Lower lobe of right lung (tissue), 2 donors: ENCODE measurements around the gene SARDH. TPM values are rescaled to one million over a fixed set of nuclear protein-coding genes. Genes with fewer than 3 reads are reported as not detected.

ENCODE experiments used
- ATAC-seq, 2 donors: fragments of 200-7000 bp; cut with Tn5 transposase; one replicate each; pipeline ENCODE4 v1.9.1; 2020 to 2022; ENCODE audit warnings: mild to moderate bottlenecking in 2 of 2, moderate library complexity in 2 of 2
- DNase-seq: peaks from one replicate; pipeline ENCODE4 v3.0.0-alpha.2; 2020
- H3K27ac ChIP-seq: fragments of 200-600 bp; one replicate; pipeline ENCODE4 v1.8.0; 2022
- H3K27me3 ChIP-seq: fragments of 200-600 bp; one replicate; pipeline ENCODE4 v1.8.0; 2022; ENCODE audit warnings: low read depth
- H3K36me3 ChIP-seq: fragments of 200-600 bp; one replicate; pipeline ENCODE4 v1.8.0; 2022; ENCODE audit warnings: mild to moderate bottlenecking
- H3K4me1 ChIP-seq: fragments of 200-600 bp; one replicate; pipeline ENCODE4 v1.8.0; 2022
- H3K4me3 ChIP-seq: fragments of 200-600 bp; one replicate; pipeline ENCODE4 v1.8.0; 2022; ENCODE audit warnings: mild to moderate bottlenecking
- H3K9me3 ChIP-seq: fragments of 200-600 bp; one replicate; pipeline ENCODE4 v1.8.0; 2022
- intact Hi-C: fragments of 100-400 bp; cut with DNase I; formaldehyde crosslinking; loops from one replicate; pipeline ENCODE4 v1.11.0; 2022
- total RNA-seq: library from RNA; stranded (reverse); fragmentation: NEBNext Ultra II Directional; extraction: Animal tissue kit (Norgen Biotek cat#: 25700); gene quantifications from one replicate; pipeline ENCODE4 v1.2.1, GENCODE V29; 2021
- TF ChIP-seq, protein P1 (sequence below): fragments of 200-600 bp; IDR thresholded peaks from one replicate; pipeline ENCODE4 v1.8.0; 2022; ENCODE audit warnings: antibody characterized with exemption, mild to moderate bottlenecking
- donor health status: DM: no; HTN: yes; CAD: no; lungs with severe emphysema.

Gene SARDH
- total RNA-seq, 1 donor from 2014 or later: 3.4 TPM

DNA sequence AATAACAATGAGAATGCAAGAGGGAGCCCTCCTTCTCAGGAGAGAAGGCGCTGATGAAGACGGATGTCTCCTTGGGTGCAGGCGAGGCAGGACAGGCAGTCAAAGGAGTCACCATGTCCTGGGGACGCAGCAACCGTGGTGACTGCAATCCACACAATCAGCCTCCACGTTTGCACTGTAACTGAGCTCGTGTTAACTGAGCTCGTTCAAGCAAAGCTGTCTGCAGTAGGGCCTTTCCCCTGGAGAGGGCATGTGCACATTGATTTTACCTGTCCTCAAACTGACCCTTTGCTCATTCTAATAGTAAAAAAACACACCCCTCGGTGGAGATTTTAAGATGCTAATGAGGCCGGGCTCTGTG, 2.8 kb downstream of the SARDH start:
- peaks cover 7% of the 10 kb centered on the region for H3K27me3 ChIP-seq
- no peak for ATAC-seq
- H3K36me3 ChIP-seq: no peaks in the 10 kb centered on the region
- no peaks in the 10 kb centered on the region for H3K9me3 ChIP-seq
- H3K27ac ChIP-seq: no peak overlapping the region
- DNase-seq: no peak
- TF ChIP-seq, protein P1, sequence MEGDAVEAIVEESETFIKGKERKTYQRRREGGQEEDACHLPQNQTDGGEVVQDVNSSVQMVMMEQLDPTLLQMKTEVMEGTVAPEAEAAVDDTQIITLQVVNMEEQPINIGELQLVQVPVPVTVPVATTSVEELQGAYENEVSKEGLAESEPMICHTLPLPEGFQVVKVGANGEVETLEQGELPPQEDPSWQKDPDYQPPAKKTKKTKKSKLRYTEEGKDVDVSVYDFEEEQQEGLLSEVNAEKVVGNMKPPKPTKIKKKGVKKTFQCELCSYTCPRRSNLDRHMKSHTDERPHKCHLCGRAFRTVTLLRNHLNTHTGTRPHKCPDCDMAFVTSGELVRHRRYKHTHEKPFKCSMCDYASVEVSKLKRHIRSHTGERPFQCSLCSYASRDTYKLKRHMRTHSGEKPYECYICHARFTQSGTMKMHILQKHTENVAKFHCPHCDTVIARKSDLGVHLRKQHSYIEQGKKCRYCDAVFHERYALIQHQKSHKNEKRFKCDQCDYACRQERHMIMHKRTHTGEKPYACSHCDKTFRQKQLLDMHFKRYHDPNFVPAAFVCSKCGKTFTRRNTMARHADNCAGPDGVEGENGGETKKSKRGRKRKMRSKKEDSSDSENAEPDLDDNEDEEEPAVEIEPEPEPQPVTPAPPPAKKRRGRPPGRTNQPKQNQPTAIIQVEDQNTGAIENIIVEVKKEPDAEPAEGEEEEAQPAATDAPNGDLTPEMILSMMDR: no peak
- H3K4me1 ChIP-seq: peaks cover 13% of the 10 kb centered on the region
- intact Hi-C loops: no loop called here
- H3K4me3 ChIP-seq: no peak overlapping the region

DNA sequence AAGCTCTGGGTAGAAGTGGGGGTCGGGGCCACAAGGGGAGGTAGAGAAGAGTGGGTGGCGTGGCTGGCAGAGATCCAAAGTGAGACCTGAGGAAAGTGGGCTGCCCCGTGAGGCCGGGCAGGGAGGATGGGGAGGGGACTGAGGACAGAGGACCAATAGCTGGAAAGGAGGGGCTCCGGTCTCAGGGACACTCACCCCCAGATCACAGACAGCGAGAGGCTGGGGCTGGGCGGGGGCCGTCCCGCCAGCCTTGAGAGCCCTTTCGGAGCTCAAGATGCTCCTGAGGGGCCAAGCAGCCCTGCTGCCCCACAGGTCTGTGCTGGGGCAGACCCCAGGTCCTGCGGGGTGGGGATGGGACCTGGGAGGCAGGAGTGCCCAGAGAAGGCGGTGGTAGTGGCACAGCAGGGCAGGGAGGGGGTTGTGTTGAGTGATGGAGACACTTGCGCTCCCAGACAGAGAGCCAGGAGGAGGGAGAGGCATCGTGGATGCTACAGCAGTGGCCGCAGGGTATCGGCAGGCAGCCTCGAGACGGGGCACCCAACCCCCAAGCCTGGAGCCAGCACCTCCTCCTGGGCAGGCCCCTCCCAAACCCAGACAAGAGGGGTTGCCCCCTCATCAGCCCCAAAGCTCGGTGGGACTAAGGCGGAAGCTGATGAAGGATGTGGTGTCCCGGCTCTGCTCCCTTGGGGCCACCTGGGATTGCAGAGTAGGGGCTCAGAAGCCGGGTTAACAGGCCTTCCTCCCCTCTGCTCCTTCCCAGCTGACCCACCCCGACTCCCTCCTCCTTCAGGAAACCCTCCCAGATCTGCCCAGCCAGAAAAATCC, 3.4 kb downstream of the SARDH start:
- TF ChIP-seq, protein P1: no peak
- no peak overlapping the region for H3K27ac ChIP-seq
- intact Hi-C loops: no loop called here
- peaks cover 7% of the 10 kb centered on the region for H3K27me3 ChIP-seq
- DNase-seq (no peak), ATAC-seq (no peak)
- H3K4me1 ChIP-seq: peaks cover 13% of the 10 kb centered on the region
- no peak overlapping the region for H3K4me3 ChIP-seq
- no peaks in the 10 kb centered on the region for H3K9me3 ChIP-seq
- H3K36me3 ChIP-seq: no peaks in the 10 kb centered on the region

DNA sequence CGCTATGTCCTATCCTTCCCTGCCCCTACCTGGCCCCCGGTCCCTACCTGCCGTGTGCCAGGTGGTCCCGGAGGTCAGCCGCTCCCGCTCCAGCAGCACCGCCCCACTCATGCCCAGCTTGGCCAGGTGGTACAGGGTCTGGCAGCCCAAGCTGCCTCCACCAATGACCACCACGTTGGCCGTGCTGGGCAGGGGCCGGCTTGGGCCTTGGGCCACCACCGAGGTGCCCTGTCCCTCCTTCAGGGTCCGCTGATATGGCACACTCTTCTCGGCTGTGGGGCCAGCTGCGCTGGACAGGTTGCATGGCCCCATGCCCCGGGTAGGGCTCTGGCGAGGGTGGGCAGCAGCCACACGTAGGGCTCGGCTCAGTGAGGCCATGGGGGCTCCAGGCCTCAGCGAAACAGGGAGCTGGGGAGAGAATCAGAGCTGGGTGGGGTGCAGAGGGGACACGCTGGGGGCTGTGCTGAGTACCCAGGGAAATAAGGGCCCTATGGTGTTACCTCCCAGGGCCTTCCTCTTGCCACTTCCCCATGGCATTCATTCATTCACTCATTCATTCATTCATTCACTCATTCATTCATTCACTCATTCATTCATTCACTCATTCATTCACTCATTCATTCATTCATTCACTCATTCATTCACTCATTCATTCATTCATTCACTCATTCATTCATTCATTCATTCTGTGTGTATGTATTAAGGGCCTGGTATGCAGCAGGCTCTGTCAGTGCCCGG, 4.2 kb downstream of the SARDH start:
- DNase-seq (no peak), ATAC-seq (no peak)
- intact Hi-C loops: no loop called here
- no peaks in the 10 kb centered on the region for H3K9me3 ChIP-seq
- H3K27ac ChIP-seq: no peak overlapping the region
- peaks cover 7% of the 10 kb centered on the region for H3K27me3 ChIP-seq
- H3K36me3 ChIP-seq: no peaks in the 10 kb centered on the region
- no peak overlapping the region for H3K4me3 ChIP-seq
- H3K4me1 ChIP-seq: peaks cover 13% of the 10 kb centered on the region
- TF ChIP-seq, protein P1: no peak

DNA sequence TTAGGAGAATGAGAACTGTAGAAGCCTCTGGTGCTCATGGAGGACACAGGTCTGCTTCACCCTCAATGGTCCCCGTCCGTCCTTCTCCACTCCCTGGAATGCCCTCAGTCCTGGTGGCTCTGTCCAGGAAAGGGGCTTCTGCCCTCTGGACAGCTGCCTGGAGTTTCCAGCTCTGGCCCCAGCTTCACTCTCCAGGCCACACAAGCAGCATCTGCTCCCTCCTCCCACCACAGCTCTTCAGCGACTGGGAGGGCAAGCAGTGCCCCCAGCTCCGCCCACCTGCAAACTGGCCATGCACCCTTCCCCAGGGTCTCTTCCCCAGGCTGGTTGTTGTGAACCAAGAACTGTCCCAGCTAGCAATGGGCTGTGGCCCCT, 4.7 kb downstream of the SARDH start:
- Histone ChIP-seq H3K27me3 (peaks cover 7% of the 10 kb centered on the region), H3K27ac (no peak overlapping the region), H3K36me3 (no peaks in the 10 kb centered on the region), H3K4me3 (no peak overlapping the region), H3K9me3 (no peaks in the 10 kb centered on the region), H3K4me1 (peaks cover 10% of the 10 kb centered on the region)
- intact Hi-C loops: no loop called here
- DNase-seq (no peak), ATAC-seq (no peak)
- TF ChIP-seq, protein P1: no peak

DNA sequence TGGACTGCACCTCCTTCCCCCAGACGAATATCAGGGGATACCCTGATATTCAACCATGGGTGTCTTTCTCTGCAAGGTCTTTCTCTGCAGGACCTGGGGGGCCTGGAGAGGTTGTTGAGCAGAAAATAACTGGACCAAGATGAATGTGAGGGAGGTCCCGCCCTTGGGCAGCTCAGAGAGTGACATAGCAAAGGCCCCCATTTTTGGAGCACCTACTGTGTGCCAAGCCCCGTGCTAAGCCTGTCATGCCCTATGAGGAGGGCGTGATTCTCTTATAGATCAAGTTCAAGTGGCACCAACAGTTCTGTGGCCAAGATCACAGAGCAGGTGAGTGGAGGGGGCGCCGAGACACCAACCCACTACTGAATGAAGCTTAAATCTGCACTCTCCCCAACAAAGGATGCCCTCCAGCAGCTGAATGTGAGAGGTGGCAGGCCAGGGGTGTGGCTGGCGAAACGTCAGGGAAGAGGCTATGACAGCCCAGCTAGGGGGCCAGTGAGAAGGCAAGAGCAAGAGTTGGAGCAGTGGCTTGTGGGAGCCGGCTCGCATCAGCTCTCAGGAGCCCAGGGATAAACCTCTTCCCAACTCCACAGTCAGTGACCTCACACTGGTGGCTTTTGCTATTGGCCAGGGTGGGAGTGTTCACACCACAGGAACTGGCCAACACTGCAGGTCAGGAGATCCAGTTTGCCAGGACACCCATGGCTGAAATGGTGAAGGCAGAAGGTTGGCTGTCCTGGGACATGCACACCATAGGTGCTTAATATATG, 5.3 kb downstream of the SARDH start:
- no peaks in the 10 kb centered on the region for H3K9me3 ChIP-seq
- intact Hi-C loops: no loop called here
- ATAC-seq (no peak), DNase-seq (no peak)
- no peak overlapping the region for H3K4me3 ChIP-seq
- no peak overlapping the region for H3K27ac ChIP-seq
- no peaks in the 10 kb centered on the region for H3K36me3 ChIP-seq
- TF ChIP-seq, protein P1: no peak
- H3K4me1 ChIP-seq: peaks cover 5% of the 10 kb centered on the region
- H3K27me3 ChIP-seq: peaks cover 7% of the 10 kb centered on the region
